IMR-90 (cell line): Measurements from ENCODE around the gene SLC2A13.

ENCODE experiments used
- BHLHE40 ChIP-seq: fragments of 150-350 bp; IDR thresholded peaks from 2 replicates; pipeline ENCODE4 v1.6.1; 2016; ENCODE audit warnings: mild to moderate bottlenecking, low read depth, low read length
- CHD1 ChIP-seq: IDR thresholded peaks from 2 replicates; pipeline ENCODE4 v1.6.1; 2012; ENCODE audit warnings: low read depth, low read length, improper control_type of control experiment
- CTCF ChIP-seq: conservative IDR thresholded peaks from 2 replicates; pipeline ENCODE4 v1.5.1; 2012; ENCODE audit warnings: mild to moderate bottlenecking, low read depth, low read length, improper control_type of control experiment
- ELK1 ChIP-seq: fragments of 150-350 bp; IDR thresholded peaks from 2 replicates; pipeline ENCODE4 v1.6.1; 2016; ENCODE audit warnings: low read depth, mild to moderate bottlenecking, low read length, moderate library complexity, borderline replicate concordance
- FOS ChIP-seq: fragments of 150-350 bp; IDR thresholded peaks from 2 replicates; pipeline ENCODE4 v1.6.1; 2016; ENCODE audit warnings: low read depth, low read length
- MAFK ChIP-seq: IDR thresholded peaks from 2 replicates; pipeline ENCODE4 v1.6.1; 2012; ENCODE audit warnings: low read depth, low read length, improper control_type of control experiment
- MXI1 ChIP-seq: IDR thresholded peaks from 2 replicates; pipeline ENCODE4 v1.6.1; 2012; ENCODE audit warnings: low read depth, mild to moderate bottlenecking, low read length, moderate library complexity, borderline replicate concordance
- POLR2A ChIP-seq: IDR thresholded peaks from 2 replicates; pipeline ENCODE4 v1.6.1; 2012; ENCODE audit warnings: mild to moderate bottlenecking, low read depth, low read length
- RAD21 ChIP-seq: IDR thresholded peaks from 2 replicates; pipeline ENCODE4 v1.6.1; 2012; ENCODE audit warnings: low read length, improper control_type of control experiment
- RCOR1 ChIP-seq: IDR thresholded peaks from 2 replicates; pipeline ENCODE4 v1.6.1; 2012; ENCODE audit warnings: mild to moderate bottlenecking, low read length, improper control_type of control experiment; ENCODE audit not compliant: insufficient replicate concordance
- RFX5 ChIP-seq: IDR thresholded peaks from 2 replicates; pipeline ENCODE4 v1.8.0; 2012; ENCODE audit warnings: low read depth, mild to moderate bottlenecking, low read length, moderate library complexity
- SMC3 ChIP-seq: fragments of 150-350 bp; IDR thresholded peaks from 2 replicates; pipeline ENCODE4 v1.6.1; 2016; ENCODE audit warnings: low read depth, mild to moderate bottlenecking, antibody characterized with exemption, low read length, moderate library complexity
- USF2 ChIP-seq: fragments of 150-350 bp; IDR thresholded peaks from 2 replicates; pipeline ENCODE4 v1.6.1; 2017; ENCODE audit warnings: mild to moderate bottlenecking, antibody characterized with exemption, low read length, low read depth

- TF ChIP-seq CTCF, result no peak
- TF ChIP-seq POLR2A, result no peak
- no peak for TF ChIP-seq BHLHE40
- TF ChIP-seq USF2, result no peak
- TF ChIP-seq FOS, result no peak
- no peak for TF ChIP-seq RAD21
- TF ChIP-seq RCOR1, result no peak
- TF ChIP-seq MXI1, result no peak
- no peak for TF ChIP-seq MAFK
- no peak for TF ChIP-seq ELK1
- TF ChIP-seq RFX5, result no peak
- no peak for TF ChIP-seq CHD1
- TF ChIP-seq SMC3, result no peak
Measured at GRCh38 chr12:39736406-39736805, 369.5 kb downstream of the SLC2A13 start.
